ENCODE results near the gene STAP2. TPM values are rescaled to one million over a fixed set of nuclear protein-coding genes. Genes with fewer than 3 reads are reported as not detected.

STAP2 gene
- total and polyA plus RNA-seq, 9 of the 15 experiments (the other 6 are each of a cell fraction or from before 2014, with no cell fraction given): 1.2 to 9.8 (median 4.5) TPM

- 0 out of 4 replicates have a peak, but pooled peaks of 1 of the 2 experiments have one; percentile 18 for TF ChIP-seq SIN3A (IDR thresholded peaks at IDR 0.05; ENCODE audit: borderline replicate concordance in 2 of 2, control insufficient read depth in 1 of 2, low read depth in 2 of 2, low read length in 2 of 2)
- no peak for TF ChIP-seq ZNF140 (CRISPR knock-in tag; IDR thresholded peaks at IDR 0.05)
- no peak for TF ChIP-seq CAMTA2 (CRISPR knock-in tag; conservative IDR thresholded peaks at IDR 0.05)
- 0 out of 2 replicates have a peak, but pooled peaks have one; percentile 18 for TF ChIP-seq POLR2G (IDR thresholded peaks at IDR 0.05; ENCODE audit: low read depth, low read length)
- no peak for TF ChIP-seq RBM25 (IDR thresholded peaks at IDR 0.05; ENCODE audit: low read depth, low read length, severe bottlenecking)
- peak; percentile 17; the same call in 1 of the 2 replicates for TF ChIP-seq HDAC2 (IDR thresholded peaks at IDR 0.05)
- TF ChIP-seq NFXL1 (CRISPR knock-in tag; IDR thresholded peaks at IDR 0.05): no peak
- TF ChIP-seq, protein P1, sequence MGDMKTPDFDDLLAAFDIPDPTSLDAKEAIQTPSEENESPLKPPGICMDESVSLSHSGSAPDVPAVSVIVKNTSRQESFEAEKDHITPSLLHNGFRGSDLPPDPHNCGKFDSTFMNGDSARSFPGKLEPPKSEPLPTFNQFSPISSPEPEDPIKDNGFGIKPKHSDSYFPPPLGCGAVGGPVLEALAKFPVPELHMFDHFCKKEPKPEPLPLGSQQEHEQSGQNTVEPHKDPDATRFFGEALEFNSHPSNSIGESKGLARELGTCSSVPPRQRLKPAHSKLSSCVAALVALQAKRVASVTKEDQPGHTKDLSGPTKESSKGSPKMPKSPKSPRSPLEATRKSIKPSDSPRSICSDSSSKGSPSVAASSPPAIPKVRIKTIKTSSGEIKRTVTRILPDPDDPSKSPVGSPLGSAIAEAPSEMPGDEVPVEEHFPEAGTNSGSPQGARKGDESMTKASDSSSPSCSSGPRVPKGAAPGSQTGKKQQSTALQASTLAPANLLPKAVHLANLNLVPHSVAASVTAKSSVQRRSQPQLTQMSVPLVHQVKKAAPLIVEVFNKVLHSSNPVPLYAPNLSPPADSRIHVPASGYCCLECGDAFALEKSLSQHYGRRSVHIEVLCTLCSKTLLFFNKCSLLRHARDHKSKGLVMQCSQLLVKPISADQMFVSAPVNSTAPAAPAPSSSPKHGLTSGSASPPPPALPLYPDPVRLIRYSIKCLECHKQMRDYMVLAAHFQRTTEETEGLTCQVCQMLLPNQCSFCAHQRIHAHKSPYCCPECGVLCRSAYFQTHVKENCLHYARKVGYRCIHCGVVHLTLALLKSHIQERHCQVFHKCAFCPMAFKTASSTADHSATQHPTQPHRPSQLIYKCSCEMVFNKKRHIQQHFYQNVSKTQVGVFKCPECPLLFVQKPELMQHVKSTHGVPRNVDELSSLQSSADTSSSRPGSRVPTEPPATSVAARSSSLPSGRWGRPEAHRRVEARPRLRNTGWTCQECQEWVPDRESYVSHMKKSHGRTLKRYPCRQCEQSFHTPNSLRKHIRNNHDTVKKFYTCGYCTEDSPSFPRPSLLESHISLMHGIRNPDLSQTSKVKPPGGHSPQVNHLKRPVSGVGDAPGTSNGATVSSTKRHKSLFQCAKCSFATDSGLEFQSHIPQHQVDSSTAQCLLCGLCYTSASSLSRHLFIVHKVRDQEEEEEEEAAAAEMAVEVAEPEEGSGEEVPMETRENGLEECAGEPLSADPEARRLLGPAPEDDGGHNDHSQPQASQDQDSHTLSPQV (IDR thresholded peaks at IDR 0.05): 0 out of 2 replicates have a peak, but pooled peaks have one; percentile 3
- TF ChIP-seq, protein P2, sequence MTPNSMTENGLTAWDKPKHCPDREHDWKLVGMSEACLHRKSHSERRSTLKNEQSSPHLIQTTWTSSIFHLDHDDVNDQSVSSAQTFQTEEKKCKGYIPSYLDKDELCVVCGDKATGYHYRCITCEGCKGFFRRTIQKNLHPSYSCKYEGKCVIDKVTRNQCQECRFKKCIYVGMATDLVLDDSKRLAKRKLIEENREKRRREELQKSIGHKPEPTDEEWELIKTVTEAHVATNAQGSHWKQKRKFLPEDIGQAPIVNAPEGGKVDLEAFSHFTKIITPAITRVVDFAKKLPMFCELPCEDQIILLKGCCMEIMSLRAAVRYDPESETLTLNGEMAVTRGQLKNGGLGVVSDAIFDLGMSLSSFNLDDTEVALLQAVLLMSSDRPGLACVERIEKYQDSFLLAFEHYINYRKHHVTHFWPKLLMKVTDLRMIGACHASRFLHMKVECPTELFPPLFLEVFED (CRISPR knock-in tag; conservative IDR thresholded peaks at IDR 0.05): no peak
- TF ChIP-seq, protein P3, sequence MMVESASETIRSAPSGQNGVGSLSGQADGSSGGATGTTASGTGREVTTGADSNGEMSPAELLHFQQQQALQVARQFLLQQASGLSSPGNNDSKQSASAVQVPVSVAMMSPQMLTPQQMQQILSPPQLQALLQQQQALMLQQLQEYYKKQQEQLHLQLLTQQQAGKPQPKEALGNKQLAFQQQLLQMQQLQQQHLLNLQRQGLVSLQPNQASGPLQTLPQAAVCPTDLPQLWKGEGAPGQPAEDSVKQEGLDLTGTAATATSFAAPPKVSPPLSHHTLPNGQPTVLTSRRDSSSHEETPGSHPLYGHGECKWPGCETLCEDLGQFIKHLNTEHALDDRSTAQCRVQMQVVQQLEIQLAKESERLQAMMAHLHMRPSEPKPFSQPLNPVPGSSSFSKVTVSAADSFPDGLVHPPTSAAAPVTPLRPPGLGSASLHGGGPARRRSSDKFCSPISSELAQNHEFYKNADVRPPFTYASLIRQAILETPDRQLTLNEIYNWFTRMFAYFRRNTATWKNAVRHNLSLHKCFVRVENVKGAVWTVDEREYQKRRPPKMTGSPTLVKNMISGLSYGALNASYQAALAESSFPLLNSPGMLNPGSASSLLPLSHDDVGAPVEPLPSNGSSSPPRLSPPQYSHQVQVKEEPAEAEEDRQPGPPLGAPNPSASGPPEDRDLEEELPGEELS (CRISPR knock-in tag; IDR thresholded peaks at IDR 0.05; ENCODE audit: borderline replicate concordance): no peak
- TF ChIP-seq ZNF165 (CRISPR knock-in tag; IDR thresholded peaks at IDR 0.05; ENCODE audit: borderline replicate concordance): no peak
- TF ChIP-seq, protein P4, sequence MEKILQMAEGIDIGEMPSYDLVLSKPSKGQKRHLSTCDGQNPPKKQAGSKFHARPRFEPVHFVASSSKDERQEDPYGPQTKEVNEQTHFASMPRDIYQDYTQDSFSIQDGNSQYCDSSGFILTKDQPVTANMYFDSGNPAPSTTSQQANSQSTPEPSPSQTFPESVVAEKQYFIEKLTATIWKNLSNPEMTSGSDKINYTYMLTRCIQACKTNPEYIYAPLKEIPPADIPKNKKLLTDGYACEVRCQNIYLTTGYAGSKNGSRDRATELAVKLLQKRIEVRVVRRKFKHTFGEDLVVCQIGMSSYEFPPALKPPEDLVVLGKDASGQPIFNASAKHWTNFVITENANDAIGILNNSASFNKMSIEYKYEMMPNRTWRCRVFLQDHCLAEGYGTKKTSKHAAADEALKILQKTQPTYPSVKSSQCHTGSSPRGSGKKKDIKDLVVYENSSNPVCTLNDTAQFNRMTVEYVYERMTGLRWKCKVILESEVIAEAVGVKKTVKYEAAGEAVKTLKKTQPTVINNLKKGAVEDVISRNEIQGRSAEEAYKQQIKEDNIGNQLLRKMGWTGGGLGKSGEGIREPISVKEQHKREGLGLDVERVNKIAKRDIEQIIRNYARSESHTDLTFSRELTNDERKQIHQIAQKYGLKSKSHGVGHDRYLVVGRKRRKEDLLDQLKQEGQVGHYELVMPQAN (IDR thresholded peaks at IDR 0.05; ENCODE audit: borderline replicate concordance): 0 out of 2 replicates have a peak, but pooled peaks have one; percentile 43
- TF ChIP-seq PML (IDR thresholded peaks at IDR 0.05; ENCODE audit: low read length): no peak
- TF ChIP-seq MCM5 (IDR thresholded peaks at IDR 0.05; ENCODE audit: low read depth): no peak
- peak in 1 of 2 experiments; percentile 22; a peak in 2 of 4 replicates for TF ChIP-seq HDAC1 (IDR thresholded peaks at IDR 0.05)
- no peak for TF ChIP-seq C11orf30 (IDR thresholded peaks at IDR 0.05; ENCODE audit: low read depth)
- no peak for TF ChIP-seq BRD9 (IDR thresholded peaks at IDR 0.05; ENCODE audit: low read depth, partially characterized antibody)
- TF ChIP-seq GTF2F1 (IDR thresholded peaks at IDR 0.05; ENCODE audit: low read depth, low read length): no peak
- TF ChIP-seq KLF10 (CRISPR knock-in tag; IDR thresholded peaks at IDR 0.05): no peak
Observed at GRCh38 chr19:4376028-4376670, 37.5 kb upstream of the STAP2 start (continued).
